H9 (cell line): ENCODE data around the gene ATF3. TPM values are rescaled to one million over a fixed set of nuclear protein-coding genes. Genes with fewer than 3 reads are reported as not detected.

Source experiments
- DNase-seq: peaks from one replicate; pipeline ENCODE4 v3.0.0-alpha.2; 2017
- H2AFZ ChIP-seq: one replicate; pipeline ENCODE4 v1.6.1; 2013; ENCODE audit warnings: mild to moderate bottlenecking, low read length, control low read depth, moderate library complexity
- H2AK5ac ChIP-seq: 2 replicates; pipeline ENCODE4 v1.6.1; 2013; ENCODE audit warnings: low read length, control low read depth, mixed read lengths; ENCODE audit not compliant: insufficient read length
- H2BK120ac ChIP-seq: one replicate; pipeline ENCODE4 v1.6.1; 2013; ENCODE audit warnings: low read depth, mild to moderate bottlenecking, low read length, control low read depth, inconsistent platforms; ENCODE audit not compliant: poor library complexity, severe bottlenecking
- H2BK12ac ChIP-seq: 2 replicates; pipeline ENCODE4 v1.6.1; 2013; ENCODE audit warnings: low read length, control low read depth, mixed read lengths, low read depth; ENCODE audit not compliant: insufficient read length
- H2BK15ac ChIP-seq: 2 replicates; pipeline ENCODE4 v1.6.1; 2013; ENCODE audit warnings: low read depth, low read length, control low read depth
- H2BK20ac ChIP-seq: one replicate; pipeline ENCODE4 v1.6.1; 2013; ENCODE audit warnings: low read depth, mild to moderate bottlenecking, low read length, control low read depth, inconsistent platforms; ENCODE audit not compliant: poor library complexity, severe bottlenecking
- H2BK5ac ChIP-seq: 2 replicates; pipeline ENCODE4 v1.6.1; 2013; ENCODE audit warnings: low read length, control low read depth, mixed read lengths; ENCODE audit not compliant: insufficient read length
- H3K14ac ChIP-seq: 2 replicates; pipeline ENCODE4 v1.6.1; 2013; ENCODE audit warnings: low read length, control low read depth; ENCODE audit not compliant: insufficient read depth
- H3K18ac ChIP-seq: 2 replicates; pipeline ENCODE4 v1.6.1; 2013; ENCODE audit warnings: low read depth, mild to moderate bottlenecking, mixed read lengths, low read length, control low read depth; ENCODE audit not compliant: insufficient read length
- H3K23ac ChIP-seq: 2 replicates; pipeline ENCODE4 v1.6.1; 2013; ENCODE audit warnings: low read length, control low read depth, mixed read lengths, low read depth; ENCODE audit not compliant: insufficient read length
- H3K23me2 ChIP-seq: 2 replicates; pipeline ENCODE4 v1.6.1; 2013; ENCODE audit warnings: low read depth, mild to moderate bottlenecking, mixed read lengths, low read length, control low read depth; ENCODE audit not compliant: insufficient read length, poor library complexity, severe bottlenecking
- H3K27ac ChIP-seq: 2 replicates; pipeline ENCODE4 v1.5.1; 2013; ENCODE audit warnings: low read length, control low read depth, mixed read lengths, low read depth; ENCODE audit not compliant: insufficient read length
- H3K27me3 ChIP-seq: 2 replicates; pipeline ENCODE4 v1.6.1; 2013; ENCODE audit warnings: low read length, control low read depth, inconsistent platforms; ENCODE audit not compliant: insufficient read depth
- H3K4ac ChIP-seq: 2 replicates; pipeline ENCODE4 v1.6.1; 2013; ENCODE audit warnings: low read depth, mild to moderate bottlenecking, control low read depth, inconsistent platforms, low read length, moderate library complexity
- H3K4me1 ChIP-seq: 2 replicates; pipeline ENCODE4 v1.6.1; 2013; ENCODE audit warnings: low read length, control low read depth, inconsistent platforms; ENCODE audit not compliant: insufficient read depth
- H3K4me2 ChIP-seq: 2 replicates; pipeline ENCODE4 v1.6.1; 2013; ENCODE audit warnings: low read length, control low read depth, mixed read lengths; ENCODE audit not compliant: insufficient read length, insufficient read depth
- H3K56ac ChIP-seq: 2 replicates; pipeline ENCODE4 v1.6.1; 2013; ENCODE audit warnings: low read depth, mild to moderate bottlenecking, mixed read lengths, low read length, control low read depth; ENCODE audit not compliant: insufficient read length
- H3K79me1 ChIP-seq: 2 replicates; pipeline ENCODE4 v1.6.1; 2013; ENCODE audit warnings: low read depth, mild to moderate bottlenecking, moderate library complexity, low read length, control low read depth, inconsistent platforms; ENCODE audit not compliant: insufficient read depth, poor library complexity, severe bottlenecking
- H3K79me2 ChIP-seq: 2 replicates; pipeline ENCODE4 v1.6.1; 2013; ENCODE audit warnings: low read length, control low read depth, inconsistent platforms; ENCODE audit not compliant: insufficient read depth
- H3K9ac ChIP-seq: 2 replicates; pipeline ENCODE4 v1.6.1; 2013; ENCODE audit warnings: low read length, control low read depth, mixed read lengths; ENCODE audit not compliant: insufficient read length; ENCODE audit errors: extremely low read depth
- H3K9me3 ChIP-seq: one replicate; pipeline ENCODE4 v1.6.1; 2013; ENCODE audit warnings: low read depth, low read length, inconsistent platforms; ENCODE audit not compliant: control insufficient read depth
- H3T11ph ChIP-seq: one replicate; pipeline ENCODE4 v1.6.1; 2013; ENCODE audit warnings: mild to moderate bottlenecking, low read length, control low read depth, inconsistent platforms
- H4K20me1 ChIP-seq: one replicate; pipeline ENCODE4 v1.6.1; 2013; ENCODE audit not compliant: control insufficient read depth, insufficient read length, insufficient read depth
- H4K5ac ChIP-seq: 2 replicates; pipeline ENCODE4 v1.6.1; 2013; ENCODE audit warnings: low read depth, mild to moderate bottlenecking, mixed read lengths, low read length, control low read depth; ENCODE audit not compliant: insufficient read length
- H4K8ac ChIP-seq: replicated peaks from 2 replicates; pipeline ENCODE4 v1.6.1; 2013; ENCODE audit warnings: low read length, control low read depth, mixed read lengths, low read depth; ENCODE audit not compliant: insufficient read length
- H4K91ac ChIP-seq: 2 replicates; pipeline ENCODE4 v1.6.1; 2013; ENCODE audit warnings: low read depth, mild to moderate bottlenecking, moderate library complexity, mixed read lengths, low read length, control low read depth; ENCODE audit not compliant: insufficient read length
- H3K27ac Mint-ChIP-seq, 3 experiments: 2 replicates in 2 of 3; 3 replicates in 1 of 3; pipeline ENCODE4 v1.8.0; 2020 to 2021; ENCODE audit warnings: mixed read lengths in 3 of 3, mild to moderate bottlenecking in 1 of 3, moderate library complexity in 1 of 3
- H3K27me3 Mint-ChIP-seq: 2 replicates; pipeline ENCODE4 v1.8.0; 2021; ENCODE audit warnings: low read depth, mild to moderate bottlenecking, moderate library complexity, mixed read lengths
- H3K36me3 Mint-ChIP-seq, 3 experiments: 2 replicates in 2 of 3; 3 replicates in 1 of 3; pipeline ENCODE4 v1.8.0; 2020 to 2021; ENCODE audit warnings: low read depth in 3 of 3, mixed read lengths in 3 of 3; ENCODE audit not compliant: insufficient read depth in 1 of 3
- H3K4me1 Mint-ChIP-seq, 2 experiments: 2 replicates each; pipeline ENCODE4 v1.8.0; 2020; ENCODE audit warnings: mixed read lengths in 2 of 2
- H3K4me3 Mint-ChIP-seq, 2 experiments: 2 replicates in 1 of 2; 3 replicates in 1 of 2; pipeline ENCODE4 v1.8.0; 2020 to 2021; ENCODE audit warnings: mild to moderate bottlenecking in 2 of 2, mixed read lengths in 2 of 2, moderate library complexity in 1 of 2
- H3K9me3 Mint-ChIP-seq, 2 experiments: 2 replicates in 1 of 2; 3 replicates in 1 of 2; pipeline ENCODE4 v1.8.0; 2020; ENCODE audit warnings: mild to moderate bottlenecking in 2 of 2, mixed read lengths in 2 of 2, moderate library complexity in 1 of 2
- WGBS: extraction: QIAGEN DNeasy Blood & Tissue Kit; methylation state at CpG from one replicate; pipeline ENCODE4 v1.1.7; 2013; ENCODE audit warnings: missing lambda C conversion rate, low lambda C conversion rate, mixed read lengths; ENCODE audit not compliant: insufficient read length; ENCODE audit errors: extremely low coverage; 5-methylcytosine and 5-hydroxymethylcytosine counted together
- total RNA-seq: library from RNA; stranded (reverse); gene quantifications from 2 replicates; pipeline ENCODE4 v1.2.1, GENCODE V29; 2021
- TF ChIP-seq, protein P1 (sequence below): fragments of 200-600 bp; sonication (generic); conservative IDR thresholded peaks from 3 replicates; pipeline ENCODE4 v1.8.0; 2021; ENCODE audit warnings: antibody characterized with exemption, mild to moderate bottlenecking

Gene ATF3
- total RNA-seq, 1 experiment from 2014 or later, result 14.7 TPM

DNA sequence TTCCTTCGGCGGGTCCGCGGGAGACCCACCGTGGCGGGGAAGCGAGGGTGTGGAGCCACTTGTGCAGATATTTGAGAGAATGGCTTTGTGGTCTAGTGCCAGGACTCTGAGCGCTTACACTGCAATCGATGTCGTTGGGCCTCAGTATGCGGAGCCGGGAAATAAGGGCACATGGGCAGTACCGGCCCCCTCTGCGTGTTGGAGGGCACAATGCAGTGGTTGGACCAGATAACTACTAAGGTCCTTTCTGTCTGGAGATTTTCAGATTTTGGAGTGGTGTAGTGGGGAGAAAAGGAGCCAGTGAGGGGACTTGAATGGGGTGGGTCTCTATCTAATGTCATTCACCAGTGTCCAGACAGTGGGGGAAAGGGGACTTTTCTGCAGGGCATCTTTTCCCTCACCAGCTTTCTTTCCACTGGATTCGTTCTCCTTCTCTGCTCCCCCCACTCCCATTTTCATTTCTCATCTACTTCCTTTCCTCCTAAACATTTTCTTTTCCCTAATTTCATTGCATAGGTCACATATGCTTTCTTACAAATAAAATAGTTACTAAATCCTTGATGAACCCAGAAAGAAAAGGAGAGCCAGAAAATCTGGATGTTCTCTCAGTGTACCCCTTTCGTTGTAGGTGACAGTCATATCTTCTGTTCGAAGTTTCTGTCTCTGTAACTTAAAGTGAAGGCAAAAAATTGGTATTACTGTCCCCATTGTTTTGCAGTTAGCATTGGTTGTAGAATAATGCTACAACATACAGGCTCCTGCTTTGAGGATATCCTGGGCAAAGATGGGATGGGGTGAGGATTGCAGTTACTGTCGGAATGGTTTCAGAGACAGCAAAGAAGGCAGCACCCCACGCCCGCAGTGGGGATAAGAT lies 1.4 kb downstream of the ATF3 start:
- Histone ChIP-seq H3K79me1 (no peaks in the 10 kb centered on the region), H2BK120ac (no peak overlapping the region), H3K18ac (no peak overlapping the region), H3K9me3 (no peaks in the 10 kb centered on the region), H3K27ac (no peak overlapping the region), H4K20me1 (no peaks in the 10 kb centered on the region), H3K23ac (no peak overlapping the region), H4K8ac (no peak overlapping the region), H3K23me2 (peaks cover 24% of the 10 kb centered on the region), H2AFZ (no peak overlapping the region), H3K27me3 (peaks cover 34% of the 10 kb centered on the region), H3K14ac (peak overlapping the region; percentile 62; the same call in 1 of the 2 replicates), H3K4me1 (peaks cover 18% of the 10 kb centered on the region), H2BK15ac (no peak overlapping the region), H2AK5ac (no peak overlapping the region), H2BK5ac (no peak overlapping the region), H3K79me2 (peaks cover 11% of the 10 kb centered on the region; the same call in 1 of the 2 replicates), H3K9ac (peak overlapping the region; percentile 84), H2BK12ac (no peak overlapping the region), H4K91ac (no peak overlapping the region), H4K5ac (no peak overlapping the region), H3K4ac (no peak overlapping the region), H3K56ac (no peak overlapping the region), H3K4me2 (peak overlapping the region; percentile 93), H2BK20ac (no peak overlapping the region), H3T11ph (no peak overlapping the region)
- peak overlapping the region; percentile 78 to 84 for H3K4me3 Mint-ChIP-seq
- no peaks in the 10 kb centered on the region; a peak in 1 of 5 replicates for H3K9me3 Mint-ChIP-seq
- H3K27me3 Mint-ChIP-seq, result peaks cover 51% of the 10 kb centered on the region
- 100% methylated on average over 1 of the region's 20 CpGs for WGBS
- H3K36me3 Mint-ChIP-seq, result peaks cover 3 to 11% (median 9%) of the 10 kb centered on the region in 3 experiments
- H3K4me1 Mint-ChIP-seq, result peaks cover 71 to 76% of the 10 kb centered on the region in 2 experiments
- no peak for DNase-seq
- no peak overlapping the region; a peak in 2 of 7 replicates for H3K27ac Mint-ChIP-seq
- TF ChIP-seq, protein P1, sequence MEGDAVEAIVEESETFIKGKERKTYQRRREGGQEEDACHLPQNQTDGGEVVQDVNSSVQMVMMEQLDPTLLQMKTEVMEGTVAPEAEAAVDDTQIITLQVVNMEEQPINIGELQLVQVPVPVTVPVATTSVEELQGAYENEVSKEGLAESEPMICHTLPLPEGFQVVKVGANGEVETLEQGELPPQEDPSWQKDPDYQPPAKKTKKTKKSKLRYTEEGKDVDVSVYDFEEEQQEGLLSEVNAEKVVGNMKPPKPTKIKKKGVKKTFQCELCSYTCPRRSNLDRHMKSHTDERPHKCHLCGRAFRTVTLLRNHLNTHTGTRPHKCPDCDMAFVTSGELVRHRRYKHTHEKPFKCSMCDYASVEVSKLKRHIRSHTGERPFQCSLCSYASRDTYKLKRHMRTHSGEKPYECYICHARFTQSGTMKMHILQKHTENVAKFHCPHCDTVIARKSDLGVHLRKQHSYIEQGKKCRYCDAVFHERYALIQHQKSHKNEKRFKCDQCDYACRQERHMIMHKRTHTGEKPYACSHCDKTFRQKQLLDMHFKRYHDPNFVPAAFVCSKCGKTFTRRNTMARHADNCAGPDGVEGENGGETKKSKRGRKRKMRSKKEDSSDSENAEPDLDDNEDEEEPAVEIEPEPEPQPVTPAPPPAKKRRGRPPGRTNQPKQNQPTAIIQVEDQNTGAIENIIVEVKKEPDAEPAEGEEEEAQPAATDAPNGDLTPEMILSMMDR, result no peak
